ENCODE results near the gene OBSCN.

OBSCN gene

GRCh38 chr1:228408869-228409805 lies 201.3 kb downstream of the OBSCN start:
- DNase-seq = no peak

GRCh38 chr1:228410015-228410414 lies 202.2 kb downstream of the OBSCN start:
- no peak for DNase-seq

- DNase-seq = no peak
These were observed 202.8 kb downstream of the OBSCN start for GRCh38 chr1:228410671-228411070.

- no peak for DNase-seq
These were observed 203.3 kb downstream of the OBSCN start for GRCh38 chr1:228411121-228411520.

GRCh38 chr1:228411548-228412430 lies 203.9 kb downstream of the OBSCN start:
- DNase-seq = no peak

GRCh38 chr1:228413241-228414010 lies 205.6 kb downstream of the OBSCN start:
- no peak for DNase-seq

GRCh38 chr1:228414511-228415211 lies 206.8 kb downstream of the OBSCN start:
- DNase-seq = no peak

GRCh38 chr1:228415221-228415620 lies 207.4 kb downstream of the OBSCN start:
- DNase-seq = no peak

GRCh38 chr1:228415853-228416216 lies 208.0 kb downstream of the OBSCN start:
- DNase-seq = no peak

GRCh38 chr1:228416217-228416933 lies 208.5 kb downstream of the OBSCN start, which contains the start of gene TRIM17:
TRIM17 (minus strand) TSS chr1:228416861; CDS start chr1:228415072, 1,789 bp downstream.
- no peak for DNase-seq

GRCh38 chr1:228417061-228417460 lies 209.2 kb downstream of the OBSCN start:
- DNase-seq = no peak

GRCh38 chr1:228417483-228418203 lies 209.8 kb downstream of the OBSCN start:
- no peak for DNase-seq

- DNase-seq = no peak
These were observed 213.4 kb downstream of the OBSCN start for GRCh38 chr1:228420968-228421826.

GRCh38 chr1:228423404-228424053 lies 215.7 kb downstream of the OBSCN start:
- DNase-seq = no peak

- no peak for DNase-seq
These were observed 217.1 kb downstream of the OBSCN start for GRCh38 chr1:228424685-228425660.

GRCh38 chr1:228426518-228427175 lies 218.8 kb downstream of the OBSCN start:
- DNase-seq = no peak

- no peak for DNase-seq
These were observed 220.6 kb downstream of the OBSCN start for GRCh38 chr1:228428412-228428811.

Data from fibroblast of skin of right quadriceps (primary cell).